HG02763 (cell line): ENCODE data around the gene ZNF584.

ENCODE experiments used
- ATAC-seq: cut with Tn5 transposase; IDR thresholded peaks from one replicate; pipeline ENCODE4 v1.9.1; 2021; ENCODE audit warnings: mild to moderate bottlenecking, moderate library complexity; ENCODE audit not compliant: unreplicated experiment

The ZNF584 gene

GRCh38 chr19:58460039-58460438 is 51.6 kb downstream of the ZNF584 start:
- ATAC-seq, result no peak

DNA sequence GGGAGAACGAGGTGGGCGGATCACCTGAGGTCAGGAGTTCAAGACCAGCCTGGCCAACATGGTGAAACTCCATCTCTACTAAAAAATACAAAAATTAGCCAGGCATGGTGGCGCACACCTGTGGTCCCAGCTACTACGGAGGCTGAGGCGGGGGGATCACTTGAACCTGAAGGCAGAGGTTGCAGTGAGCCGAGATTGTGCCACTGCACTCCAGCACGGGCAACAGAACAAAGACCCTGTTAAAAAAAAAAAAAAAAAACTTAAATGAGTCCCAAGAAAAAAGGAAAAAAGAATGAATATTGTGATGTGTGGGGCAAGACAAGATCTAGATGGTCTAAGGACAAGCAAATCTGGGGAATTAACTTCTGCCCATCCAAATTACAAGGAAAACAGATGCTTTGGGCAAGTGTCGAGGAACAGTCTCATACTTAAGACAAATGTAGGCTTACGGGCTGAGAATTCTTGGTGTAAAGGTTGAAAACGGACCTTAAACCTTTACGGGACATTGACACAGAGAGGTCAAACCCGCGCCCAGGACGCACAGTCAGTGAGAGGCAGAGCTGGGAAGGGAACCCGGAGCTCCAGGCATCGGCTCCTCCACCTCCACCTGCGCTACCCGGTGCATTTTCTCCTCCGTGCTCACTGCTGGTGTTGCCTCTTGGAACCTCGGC is 57.8 kb downstream of the ZNF584 start:
- ATAC-seq, result no peak

DNA sequence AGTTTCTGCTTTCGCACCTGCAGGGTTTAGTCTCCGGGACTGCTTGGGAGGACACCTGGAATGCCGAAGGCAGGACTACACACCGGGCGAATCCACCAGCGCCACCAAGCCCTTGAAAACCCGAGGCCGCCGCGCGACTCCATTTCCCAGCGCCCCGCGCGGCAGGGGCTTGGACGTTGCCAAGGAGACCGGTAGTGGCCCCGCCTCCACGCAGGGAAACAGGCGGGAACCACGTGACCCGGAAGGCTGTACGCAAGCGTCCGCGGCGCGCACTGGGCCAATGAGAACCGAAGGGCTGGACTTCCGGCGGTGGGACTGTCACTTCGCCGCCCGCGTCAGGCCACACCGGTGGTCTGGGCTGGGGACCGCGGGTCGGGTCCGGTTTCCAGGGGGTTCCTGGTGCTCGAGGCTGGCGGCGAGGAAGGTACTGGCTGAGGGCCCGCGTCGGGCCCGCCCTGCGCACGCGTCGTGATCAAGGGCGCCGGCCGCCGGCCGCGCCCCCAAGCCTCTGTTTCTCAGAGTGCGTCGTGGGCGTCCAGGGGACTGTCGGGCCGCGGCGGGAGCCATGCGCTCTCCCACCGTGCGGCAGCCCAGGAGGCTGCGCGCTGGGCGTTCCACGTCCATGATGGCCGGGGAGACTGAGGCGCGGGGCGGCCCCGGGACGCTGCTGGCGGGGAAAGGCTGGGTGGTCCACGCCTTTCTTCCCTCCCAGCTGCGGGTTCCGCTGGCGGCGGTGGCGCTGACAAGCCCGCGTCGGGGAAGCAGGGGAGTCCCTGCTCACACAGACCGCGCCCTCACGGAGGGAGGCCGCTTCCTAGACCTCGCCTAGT is 58.5 kb downstream of the ZNF584 start, which contains the start of gene ZNF324:
Gene ZNF324 (plus strand): TSS at position 321 of the 830 bp plus-strand sequence. CDS start 2,106 bp downstream, outside the sequence.
- ATAC-seq, result peak; percentile 87
